GM12801 (cell line): ENCODE data around the gene ABCB7.

ENCODE experiments used
- TF ChIP-seq, protein P1 (sequence below): IDR thresholded peaks from one replicate; pipeline ENCODE4 v1.5.1; 2011; ENCODE audit warnings: control low read depth; ENCODE audit not compliant: insufficient read length; ENCODE audit errors: extremely low read depth

The ABCB7 gene

DNA sequence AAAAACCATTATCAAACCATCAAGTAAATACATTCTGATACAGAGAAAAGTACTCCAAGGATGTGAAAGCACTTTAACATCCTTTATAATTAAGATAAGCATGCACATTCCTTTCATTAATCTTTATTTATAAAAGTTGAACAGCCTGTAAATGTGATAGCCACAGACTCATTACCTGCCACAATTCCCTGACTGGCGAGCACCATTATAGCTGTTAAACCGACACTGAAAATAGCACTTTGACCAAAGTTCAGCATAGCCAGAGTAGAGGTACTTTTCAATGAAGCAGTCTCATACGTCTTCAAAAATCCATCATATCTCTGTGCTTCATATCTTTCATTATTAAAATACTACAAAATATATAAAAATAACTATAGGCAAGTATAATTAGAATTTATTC is 84.7 kb downstream of the ABCB7 start:
- TF ChIP-seq, protein P1, sequence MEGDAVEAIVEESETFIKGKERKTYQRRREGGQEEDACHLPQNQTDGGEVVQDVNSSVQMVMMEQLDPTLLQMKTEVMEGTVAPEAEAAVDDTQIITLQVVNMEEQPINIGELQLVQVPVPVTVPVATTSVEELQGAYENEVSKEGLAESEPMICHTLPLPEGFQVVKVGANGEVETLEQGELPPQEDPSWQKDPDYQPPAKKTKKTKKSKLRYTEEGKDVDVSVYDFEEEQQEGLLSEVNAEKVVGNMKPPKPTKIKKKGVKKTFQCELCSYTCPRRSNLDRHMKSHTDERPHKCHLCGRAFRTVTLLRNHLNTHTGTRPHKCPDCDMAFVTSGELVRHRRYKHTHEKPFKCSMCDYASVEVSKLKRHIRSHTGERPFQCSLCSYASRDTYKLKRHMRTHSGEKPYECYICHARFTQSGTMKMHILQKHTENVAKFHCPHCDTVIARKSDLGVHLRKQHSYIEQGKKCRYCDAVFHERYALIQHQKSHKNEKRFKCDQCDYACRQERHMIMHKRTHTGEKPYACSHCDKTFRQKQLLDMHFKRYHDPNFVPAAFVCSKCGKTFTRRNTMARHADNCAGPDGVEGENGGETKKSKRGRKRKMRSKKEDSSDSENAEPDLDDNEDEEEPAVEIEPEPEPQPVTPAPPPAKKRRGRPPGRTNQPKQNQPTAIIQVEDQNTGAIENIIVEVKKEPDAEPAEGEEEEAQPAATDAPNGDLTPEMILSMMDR = no peak

DNA sequence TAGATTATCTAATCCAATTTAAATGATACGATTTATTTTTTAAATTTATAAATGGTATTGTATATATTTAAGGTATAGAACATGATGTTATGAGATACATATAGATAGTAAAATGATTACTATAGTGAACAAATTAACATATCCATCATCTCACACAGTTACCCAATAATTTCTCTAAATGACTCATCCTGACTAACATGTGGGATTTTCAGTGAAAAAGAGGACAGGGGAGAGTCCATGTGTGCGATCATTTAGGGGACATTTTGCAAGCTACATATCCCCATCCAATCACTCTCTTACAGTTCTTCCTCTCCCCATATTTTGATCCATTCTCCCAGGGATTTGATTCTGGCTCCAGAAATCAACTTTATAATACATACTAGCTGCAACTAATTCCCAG is 88.2 kb downstream of the ABCB7 start:
- TF ChIP-seq, protein P1 = no peak

DNA sequence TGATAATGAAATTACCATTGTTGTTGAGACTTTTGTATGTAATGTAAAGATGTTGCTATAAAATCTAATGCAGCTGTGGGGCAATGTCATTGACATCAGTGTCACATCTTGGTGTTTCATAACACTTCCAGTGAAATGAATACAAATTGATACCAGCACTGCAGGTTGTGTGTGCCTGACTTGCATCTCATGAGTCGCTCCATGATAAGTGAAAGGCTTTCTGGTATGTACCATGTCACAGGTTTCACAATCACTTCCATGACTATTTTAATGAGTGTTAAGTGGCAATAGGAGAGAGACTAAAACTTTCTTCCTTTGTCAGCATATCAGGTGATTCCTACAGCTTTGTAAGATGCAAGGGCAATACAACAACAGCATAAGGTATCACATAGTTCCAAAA is 94.4 kb downstream of the ABCB7 start:
- TF ChIP-seq, protein P1 = no peak

DNA sequence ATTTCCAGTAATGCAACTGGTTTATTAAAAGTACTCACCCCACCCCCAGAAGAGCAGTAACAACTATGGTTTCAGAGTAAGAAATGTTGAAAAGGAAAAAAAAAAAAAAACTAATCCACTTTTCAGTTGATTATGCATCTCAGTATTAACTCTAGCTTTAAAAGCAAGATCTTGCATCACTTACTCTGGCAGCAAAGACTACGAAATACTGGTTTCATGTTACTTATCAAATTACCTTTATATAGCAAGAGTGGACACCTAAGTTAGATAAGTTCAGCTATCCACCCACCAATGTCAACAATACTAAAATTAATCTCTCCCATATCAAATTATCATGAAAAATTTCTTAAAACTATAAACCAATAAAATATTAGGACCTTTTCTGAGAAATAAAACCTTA is 105.0 kb downstream of the ABCB7 start:
- TF ChIP-seq, protein P1 = no peak

DNA sequence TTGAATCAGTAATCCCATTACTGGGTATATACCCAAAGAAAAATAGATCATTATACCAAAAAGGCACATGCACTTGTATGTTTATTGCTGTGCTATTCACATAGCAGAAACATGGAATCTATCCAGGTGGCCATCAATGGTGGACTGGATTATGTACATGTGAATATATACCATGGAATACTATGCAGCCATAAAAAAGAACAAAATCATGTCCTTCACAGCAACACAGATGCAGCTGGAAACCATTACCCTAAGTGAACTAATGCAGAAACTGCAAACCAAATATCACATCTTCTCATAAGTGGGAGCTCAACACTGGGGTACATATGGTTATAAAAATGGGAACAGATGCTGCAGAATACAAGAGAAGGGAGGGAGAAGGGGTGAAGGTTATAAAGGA is 110.7 kb downstream of the ABCB7 start:
- TF ChIP-seq, protein P1 = no peak

DNA sequence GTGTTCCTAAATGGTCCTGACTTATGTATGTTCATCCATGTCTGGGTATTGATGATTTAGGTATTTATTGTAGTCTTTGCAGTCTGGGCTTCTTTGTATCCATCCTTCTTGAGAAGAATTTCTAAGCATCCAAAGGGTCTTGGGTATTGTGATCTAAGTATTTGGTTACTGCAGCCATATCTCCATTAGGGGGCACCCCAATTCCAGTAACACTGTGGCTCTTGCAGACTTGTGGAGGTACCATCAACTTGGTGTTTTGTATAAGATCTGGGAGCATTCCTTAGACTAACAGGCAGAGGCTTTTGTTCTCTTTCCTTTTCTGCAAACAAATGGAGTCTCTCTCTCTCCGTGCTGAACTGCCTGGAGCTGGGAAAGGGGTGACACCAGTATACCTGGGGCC is 117.2 kb downstream of the ABCB7 start:
- TF ChIP-seq, protein P1 = no peak
